ENCODE results near the gene NAA15. TPM values are rescaled to one million over a fixed set of nuclear protein-coding genes. Genes with fewer than 3 reads are reported as not detected.
"Not testable (repeated sequence)": the region's sequence is repeated elsewhere in the genome, so short reads cannot be mapped to it uniquely, and the experiment has no call there.

The NAA15 gene
- total and polyA plus RNA-seq, 4 donors = 6.7 to 18.2 (median 11.1) TPM

- peaks cover 0 to 2% (median 0%) of the 10 kb centered on the region in 4 donors for H3K36me3 ChIP-seq (ENCODE audit: control insufficient read depth in 4 of 4, insufficient read depth in 3 of 4, low read depth in 1 of 4, low read length in 3 of 4)
- H3K4me3 ChIP-seq (ENCODE audit: low read depth in 1 of 3, low read length in 3 of 3) = no peak overlapping the region
- no peak overlapping the region for H3K9ac ChIP-seq (ENCODE audit: low read depth in 1 of 2, low read length in 2 of 2)
- H3K9me3 ChIP-seq (ENCODE audit: control insufficient read depth in 4 of 4, low read length in 3 of 4) = no peaks in the 10 kb centered on the region
- no peak overlapping the region for H3K27ac ChIP-seq (ENCODE audit: low read depth in 1 of 2, low read length in 2 of 2)
- H3K4me1 ChIP-seq (ENCODE audit: control insufficient read depth in 4 of 4, insufficient read depth in 4 of 4, low read length in 3 of 4) = no peaks in the 10 kb centered on the region
- no peak for DNase-seq (ENCODE audit: low spot score)
- H3K27me3 ChIP-seq (ENCODE audit: control insufficient read depth in 4 of 4, insufficient read depth in 4 of 4, low read length in 3 of 4) = no peaks in the 10 kb centered on the region
- no peak for TF ChIP-seq YY1 (IDR thresholded peaks at IDR 0.05)
- no peak for TF ChIP-seq SP1 (IDR thresholded peaks at IDR 0.05)
- TF ChIP-seq RAD21 (IDR thresholded peaks at IDR 0.05) = no peak
- no peak for TF ChIP-seq CTCF (IDR thresholded peaks at IDR 0.05; ENCODE audit: low read depth, low read length, missing input control)
- no peak for TF ChIP-seq FOXA1 (IDR thresholded peaks at IDR 0.05)
- TF ChIP-seq JUND (IDR thresholded peaks at IDR 0.05) = no peak
- no peak for TF ChIP-seq EGR1 (IDR thresholded peaks at IDR 0.05; ENCODE audit: low read depth in 2 of 2)
Observed at GRCh38 chr4:139410312-139410711, 109.0 kb downstream of the NAA15 start.

GRCh38 chr4:139414671-139415210 lies 113.4 kb downstream of the NAA15 start:
- TF ChIP-seq HNF4A (conservative IDR thresholded peaks at IDR 0.05) = peak in 1 of 2 donors; percentile 16
- H3K9ac ChIP-seq (ENCODE audit: low read depth in 1 of 2, low read length in 2 of 2); DNase-seq (ENCODE audit: low spot score); H3K36me3 ChIP-seq (ENCODE audit: control insufficient read depth in 4 of 4, insufficient read depth in 3 of 4, low read depth in 1 of 4, low read length in 3 of 4); H3K27ac ChIP-seq (ENCODE audit: low read depth in 1 of 2, low read length in 2 of 2); H3K27me3 ChIP-seq (ENCODE audit: control insufficient read depth in 4 of 4, insufficient read depth in 4 of 4, low read length in 3 of 4); H3K4me1 ChIP-seq (ENCODE audit: control insufficient read depth in 4 of 4, insufficient read depth in 4 of 4, low read length in 3 of 4); H3K9me3 ChIP-seq (ENCODE audit: control insufficient read depth in 4 of 4, low read length in 3 of 4); H3K4me3 ChIP-seq (ENCODE audit: low read depth in 1 of 3, low read length in 3 of 3): not testable (repeated sequence)
- 82% methylated on average over 8 of the region's 8 CpGs for WGBS

- H3K4me3 ChIP-seq (ENCODE audit: low read depth in 1 of 3, low read length in 3 of 3) = no peak overlapping the region
- no peak for DNase-seq (ENCODE audit: low spot score)
- WGBS = 75% methylated on average over 2 of the region's 2 CpGs
- no peaks in the 10 kb centered on the region for H3K9me3 ChIP-seq (ENCODE audit: control insufficient read depth in 4 of 4, low read length in 3 of 4)
- no peaks in the 10 kb centered on the region for H3K36me3 ChIP-seq (ENCODE audit: control insufficient read depth in 4 of 4, insufficient read depth in 3 of 4, low read depth in 1 of 4, low read length in 3 of 4)
- peaks cover 0 to 7% (median 0%) of the 10 kb centered on the region in 4 donors for H3K4me1 ChIP-seq (ENCODE audit: control insufficient read depth in 4 of 4, insufficient read depth in 4 of 4, low read length in 3 of 4)
- H3K27ac ChIP-seq (ENCODE audit: low read depth in 1 of 2, low read length in 2 of 2) = no peak overlapping the region
- H3K9ac ChIP-seq (ENCODE audit: low read depth in 1 of 2, low read length in 2 of 2) = no peak overlapping the region
- TF ChIP-seq REST (IDR thresholded peaks at IDR 0.05) (no peak), CTCF (IDR thresholded peaks at IDR 0.05; ENCODE audit: low read depth, low read length, missing input control) (peak; percentile 50), HNF4A (conservative IDR thresholded peaks at IDR 0.05) (no peak), RAD21 (IDR thresholded peaks at IDR 0.05) (peak; percentile 79 to 82), ZBTB33 (IDR thresholded peaks at IDR 0.05) (no peak), NR2F2 (IDR thresholded peaks at IDR 0.05) (no peak)
- H3K27me3 ChIP-seq (ENCODE audit: control insufficient read depth in 4 of 4, insufficient read depth in 4 of 4, low read length in 3 of 4) = no peaks in the 10 kb centered on the region
Observed at GRCh38 chr4:139416073-139416673, 114.9 kb downstream of the NAA15 start.
